GM12892 (cell line): ENCODE measurements around the gene FHAD1.

ENCODE experiments used
- DNase-seq: peaks from one replicate; pipeline ENCODE4 v3.0.0; 2011; ENCODE audit not compliant: insufficient read length
- FAIRE-seq: peaks from 2 replicates; lab custom pipeline; 2011; peaks lifted over from hg19 to GRCh38; lab: Jason Lieb, UNC
- POLR2A ChIP-seq: IDR thresholded peaks from 2 replicates; pipeline ENCODE4 v1.6.1; 2011; ENCODE audit warnings: low read depth, low read length, control low read depth
- POLR2AphosphoS5 ChIP-seq: IDR thresholded peaks from 2 replicates; pipeline ENCODE4 v1.6.1; 2011; ENCODE audit warnings: low read depth, low read length, control low read depth
- TAF1 ChIP-seq: IDR thresholded peaks from 2 replicates; pipeline ENCODE4 v1.6.1; 2011; ENCODE audit warnings: low read depth, mild to moderate bottlenecking, control low read depth, low read length, borderline replicate concordance

The FHAD1 gene

GRCh38 chr1:15276691-15277446, 29.8 kb downstream of the FHAD1 start:
- no peak for DNase-seq
- no peak for TF ChIP-seq POLR2A
- TF ChIP-seq POLR2AphosphoS5: no peak
- TF ChIP-seq TAF1: no peak
- FAIRE-seq: no peak

- DNase-seq: no peak
- no peak for TF ChIP-seq POLR2A
- no peak for TF ChIP-seq POLR2AphosphoS5
- no peak for TF ChIP-seq TAF1
- FAIRE-seq: no peak
Measured at GRCh38 chr1:15277447-15277838, 30.4 kb downstream of the FHAD1 start.

DNA sequence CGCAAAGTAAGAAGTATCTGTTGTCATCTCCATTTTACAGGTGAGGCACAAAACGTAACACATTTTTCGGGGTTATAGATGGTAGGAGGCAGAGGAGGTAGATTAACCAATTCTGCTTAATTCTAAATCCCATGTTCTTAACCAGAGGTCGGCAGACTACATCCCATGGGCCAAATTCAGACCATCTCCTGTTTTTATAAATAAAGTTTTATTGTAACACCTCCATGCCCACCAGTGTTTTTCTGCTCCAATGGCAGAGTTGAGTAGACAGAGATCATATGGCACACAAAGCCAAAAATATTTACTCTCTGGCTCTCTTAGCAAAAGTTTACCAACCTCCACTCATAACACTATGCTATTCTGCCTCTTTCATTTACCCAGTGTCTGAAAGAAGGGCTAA, 30.9 kb downstream of the FHAD1 start:
- DNase-seq: no peak
- no peak for FAIRE-seq
- TF ChIP-seq POLR2AphosphoS5: no peak
- no peak for TF ChIP-seq TAF1
- no peak for TF ChIP-seq POLR2A

DNA sequence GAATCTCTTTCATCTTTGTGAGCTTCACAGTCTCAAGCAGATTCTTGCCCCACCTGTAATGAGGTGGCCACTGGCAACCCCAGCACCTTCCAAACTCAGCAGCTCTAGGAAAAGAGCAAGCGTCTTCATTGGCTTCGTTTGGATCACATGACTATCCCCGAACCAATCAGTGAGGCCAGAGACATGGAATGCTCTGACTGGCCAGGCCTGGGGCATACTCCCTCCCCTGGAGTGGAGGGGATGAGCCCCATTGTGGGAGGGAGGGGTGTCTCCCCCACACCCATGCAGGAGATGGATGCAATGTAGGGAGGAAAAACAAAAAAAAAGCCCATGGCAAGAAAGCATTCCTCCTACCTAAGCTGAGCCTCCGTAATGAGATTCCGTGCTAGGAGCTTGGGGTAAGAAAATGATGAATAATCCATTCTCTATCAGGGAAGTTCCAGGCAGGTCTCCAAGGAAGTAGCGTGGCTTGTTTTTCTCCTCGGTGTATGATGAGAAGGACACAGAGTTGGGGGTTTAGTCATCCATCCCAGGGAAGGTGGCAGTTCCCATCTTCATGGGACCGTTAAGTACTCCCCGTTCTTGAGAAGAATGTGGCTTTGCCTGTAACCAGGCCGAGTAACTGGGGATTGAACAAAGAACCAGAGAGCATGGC, 32.7 kb downstream of the FHAD1 start:
- DNase-seq (no peak), FAIRE-seq (no peak)
- no peak for TF ChIP-seq POLR2AphosphoS5
- no peak for TF ChIP-seq TAF1
- no peak for TF ChIP-seq POLR2A

DNA sequence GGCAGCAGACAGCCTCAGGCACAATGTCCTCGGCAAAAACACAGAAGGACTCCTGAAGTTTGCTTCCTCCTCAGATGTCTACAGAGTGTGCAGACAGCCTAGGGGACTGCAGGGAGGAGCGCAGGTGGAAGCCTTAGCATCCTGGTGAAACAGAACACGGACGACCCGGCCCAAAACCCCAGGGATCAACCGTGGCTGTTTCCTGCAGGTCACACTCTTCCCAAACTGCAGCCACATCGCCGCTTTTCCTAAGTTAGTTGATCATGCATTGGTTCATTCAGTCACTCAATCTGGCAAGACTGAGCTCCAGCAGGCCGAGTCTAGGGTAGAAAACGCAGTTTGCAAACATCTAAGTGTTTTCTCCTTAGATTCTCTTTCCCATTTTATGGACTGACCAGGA, 33.4 kb downstream of the FHAD1 start:
- FAIRE-seq: no peak
- TF ChIP-seq TAF1 (no peak), POLR2A (no peak), POLR2AphosphoS5 (no peak)
- no peak for DNase-seq

- DNase-seq (no peak), FAIRE-seq (no peak)
- TF ChIP-seq POLR2AphosphoS5 (no peak), TAF1 (no peak), POLR2A (no peak)
Measured at GRCh38 chr1:15282038-15282437, 35.0 kb downstream of the FHAD1 start.

- DNase-seq: no peak
Measured at GRCh38 chr1:15282810-15283474, 35.9 kb downstream of the FHAD1 start.

DNA sequence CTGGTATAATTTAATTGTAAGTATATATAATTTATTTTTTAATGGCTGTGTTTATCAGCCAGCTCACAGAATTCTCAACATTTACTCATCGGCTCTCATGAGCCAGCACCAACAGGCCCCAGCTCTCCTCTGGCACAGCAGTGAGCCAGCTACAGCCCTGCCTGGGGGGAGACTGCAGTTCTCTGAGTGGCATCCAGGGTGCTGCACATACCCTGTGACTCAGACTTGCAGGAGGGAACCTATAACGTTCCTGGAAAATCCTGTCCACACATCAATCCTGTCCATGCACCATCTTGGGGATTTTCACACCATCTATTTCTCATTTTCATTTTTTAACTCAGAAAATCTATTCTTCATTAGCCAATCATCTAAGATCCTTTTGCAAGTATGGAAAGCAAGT, 36.5 kb downstream of the FHAD1 start:
- no peak for TF ChIP-seq TAF1
- no peak for TF ChIP-seq POLR2A
- TF ChIP-seq POLR2AphosphoS5: no peak
- no peak for FAIRE-seq
- no peak for DNase-seq

More at GRCh38 chr1:15282810-15283474, 35.9 kb downstream of the FHAD1 start:
- TF ChIP-seq POLR2A (no peak), POLR2AphosphoS5 (no peak), TAF1 (no peak)
- no peak for FAIRE-seq

GRCh38 chr1:15286452-15286851, 39.4 kb downstream of the FHAD1 start:
- no peak for FAIRE-seq
- no peak for DNase-seq
- no peak for TF ChIP-seq TAF1
- no peak for TF ChIP-seq POLR2AphosphoS5
- TF ChIP-seq POLR2A: no peak

- no peak for FAIRE-seq
- DNase-seq: no peak
- TF ChIP-seq POLR2A (no peak), TAF1 (no peak)
Measured at GRCh38 chr1:15287035-15287979, 40.3 kb downstream of the FHAD1 start.

DNA sequence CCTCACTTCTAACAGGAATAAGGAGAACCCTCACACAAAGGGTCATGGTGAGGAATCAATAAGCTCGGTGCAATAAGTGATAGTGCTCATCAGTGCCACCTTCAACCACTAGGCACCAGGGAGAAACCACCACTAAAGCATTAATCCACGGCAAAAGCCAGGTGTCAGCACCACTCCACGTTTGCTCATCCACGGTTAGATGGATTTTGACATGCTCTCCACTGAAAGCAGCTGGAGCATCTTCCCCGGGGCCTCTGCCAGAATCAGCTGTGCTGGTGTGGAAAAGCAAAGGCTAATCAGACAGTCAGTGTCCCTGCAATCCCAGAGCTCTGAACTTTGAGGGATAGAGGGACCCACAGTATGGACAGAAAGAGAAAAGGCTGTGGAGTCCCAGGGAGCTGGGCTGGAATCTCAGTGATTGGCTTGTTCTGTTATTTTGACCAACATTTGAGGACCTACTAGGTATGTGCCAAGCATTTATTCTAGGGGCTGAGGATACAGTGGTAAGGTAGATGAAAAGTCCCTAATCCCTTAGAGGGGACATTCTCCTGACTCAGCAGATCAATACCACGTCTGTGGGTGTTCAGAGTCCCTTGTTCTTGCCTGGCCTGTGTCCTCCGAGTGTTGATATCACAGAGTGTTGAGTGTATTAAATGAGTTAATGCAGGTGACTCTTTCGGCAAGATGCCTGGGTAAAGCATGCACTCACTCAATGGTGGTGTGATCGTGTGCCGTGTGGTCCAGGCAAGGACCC, 41.3 kb downstream of the FHAD1 start:
- DNase-seq (no peak), FAIRE-seq (no peak)
- TF ChIP-seq TAF1: no peak
- no peak for TF ChIP-seq POLR2AphosphoS5
- TF ChIP-seq POLR2A: no peak
